Esophagus muscularis mucosa (tissue), 3 donors: ENCODE data around the gene BPTF.

Experiments used
- CTCF ChIP-seq, 3 experiments: fragments of 200-600 bp in 2 of 3; fragments of 450-650 bp in 1 of 3; sonication (generic) in 2 of 3; IDR thresholded peaks; one replicate each; pipeline ENCODE4 v1.5.1; 2017 to 2019; ENCODE audit warnings: antibody characterized with exemption in 3 of 3, mild to moderate bottlenecking in 2 of 3, moderate library complexity in 1 of 3
- POLR2A ChIP-seq: fragments of 450-650 bp; IDR thresholded peaks from one replicate; pipeline ENCODE4 v1.6.1; 2017; ENCODE audit warnings: antibody characterized with exemption, moderate library complexity, mild to moderate bottlenecking, low read depth

GRCh38 chr17:67947325-67947813 is 122.1 kb downstream of the BPTF start:
- TF ChIP-seq CTCF (IDR thresholded peaks at IDR 0.05) (no peak), POLR2A (no peak)
